HepG2 (cell line): Measurements from ENCODE around the gene TGM1. TPM values are rescaled to one million over a fixed set of nuclear protein-coding genes. Genes with fewer than 3 reads are reported as not detected.

ENCODE experiments used
- ATAC-seq: fragments of 200-7000 bp; cut with Tn5 transposase; 3 replicates; pipeline ENCODE4 v1.9.1; 2020; ENCODE audit warnings: mild to moderate bottlenecking, moderate library complexity
- BruUV-seq: library from RNA; stranded (reverse); fragments of 400-500 nt; replicated peaks from 2 replicates; lab custom pipeline; 2021; lab: Mats Ljungman, UMichigan
- CTCF ChIA-PET: fragments of 300-600 bp; formaldehyde crosslinking; extraction: SDS; loops from one replicate; lab custom pipeline; 2021; ENCODE audit warnings: low total read pairs, inconsistent platforms, low intra/inter-chr PET ratio; lab: Yijun Ruan, JAX
- POLR2A ChIA-PET: fragments of 350-600 bp; sonication (Branson Sonifier 250); formaldehyde crosslinking; loops from one replicate; lab custom pipeline; 2020; ENCODE audit warnings: antibody characterized with exemption, inconsistent platforms; lab: Yijun Ruan, JAX
- DNase-seq: peaks from one replicate; pipeline ENCODE4 v3.0.0-alpha.2; 2015; ENCODE audit warnings: low spot score
- FAIRE-seq: peaks from 3 replicates; lab custom pipeline; 2011; peaks lifted over from hg19 to GRCh38; lab: Jason Lieb, UNC
- H2AFZ ChIP-seq: one replicate; pipeline ENCODE4 v1.6.1; 2011; ENCODE audit warnings: low read length, inconsistent platforms
- H3K27ac ChIP-seq: fragments of 300-600 bp; 3 replicates; pipeline ENCODE4 v1.8.0; 2011; ENCODE audit warnings: mixed run types, mild to moderate bottlenecking, mixed read lengths, low read length, inconsistent platforms; ENCODE audit not compliant: insufficient read depth; ENCODE audit errors: extremely low read length
- H3K27me3 ChIP-seq, 2 experiments: fragments of 200-600 bp in 1 of 2; 2 replicates in 1 of 2; 3 replicates in 1 of 2; pipeline versions ENCODE4 v1.6.0 to v1.8.0; 2011; ENCODE audit warnings: low read length in 2 of 2, mild to moderate bottlenecking in 2 of 2, moderate library complexity in 2 of 2, inconsistent platforms in 1 of 2; ENCODE audit not compliant: insufficient read depth in 2 of 2, control insufficient read depth in 1 of 2
- H3K36me3 ChIP-seq, 2 experiments: fragments of 200-600 bp in 1 of 2; replicated peaks in 1 of 2; 2 replicates in 1 of 2; 3 replicates in 1 of 2; pipeline versions ENCODE4 v1.5.1 to v1.8.0; 2011; ENCODE audit warnings: low read length in 2 of 2, inconsistent platforms in 1 of 2; ENCODE audit not compliant: insufficient read depth in 2 of 2, control insufficient read depth in 1 of 2
- H3K4me1 ChIP-seq: 2 replicates; pipeline ENCODE4 v1.5.1; 2012; ENCODE audit warnings: low read length, inconsistent platforms; ENCODE audit not compliant: insufficient read depth
- H3K4me2 ChIP-seq: 2 replicates; pipeline ENCODE4 v1.6.0; 2011; ENCODE audit warnings: low read depth, low read length, inconsistent platforms
- H3K4me3 ChIP-seq, 3 experiments: fragments of 200-600 bp in 1 of 3; sonication (generic), shearing (Covaris generic) in 1 of 3; replicated peaks in 1 of 3; 2 replicates each; pipeline ENCODE4 v1.5.1; 2011 to 2016; ENCODE audit warnings: low read length in 3 of 3, inconsistent platforms in 2 of 3, low read depth in 2 of 3, mild to moderate bottlenecking in 2 of 3, control low read depth in 1 of 3, mixed read lengths in 1 of 3; ENCODE audit not compliant: insufficient read depth in 1 of 3
- H3K79me2 ChIP-seq: one replicate; pipeline ENCODE4 v1.6.1; 2011; ENCODE audit warnings: low read length, inconsistent platforms; ENCODE audit not compliant: insufficient read depth
- H3K9ac ChIP-seq: 2 replicates; pipeline ENCODE4 v1.6.0; 2011; ENCODE audit warnings: mild to moderate bottlenecking, low read depth, low read length, inconsistent platforms; ENCODE audit not compliant: insufficient read depth
- H3K9me3 ChIP-seq: 2 replicates; pipeline ENCODE4 v1.5.1; 2012; ENCODE audit warnings: mild to moderate bottlenecking, low read length
- H4K20me1 ChIP-seq: 2 replicates; pipeline ENCODE4 v1.6.0; 2011; ENCODE audit warnings: inconsistent platforms, mild to moderate bottlenecking, low read length, moderate library complexity; ENCODE audit not compliant: insufficient read depth
- CBX2 ChIP-seq, 2 experiments: fragments of 200-600 bp in 1 of 2; sonication (generic); formaldehyde crosslinking in 1 of 2; IDR thresholded peaks; 2 replicates each; pipeline versions ENCODE4 v1.7.0 to v1.8.1; 2018 to 2022; ENCODE audit warnings: low read depth in 2 of 2, low read length in 1 of 2, mild to moderate bottlenecking in 1 of 2, missing genetic modification reagents in 1 of 2
- HNRNPUL1 ChIP-seq: fragments of 200-400 bp; formaldehyde crosslinking; IDR thresholded peaks from 2 replicates; pipeline ENCODE4 v1.6.1; 2017; ENCODE audit warnings: low read depth, mild to moderate bottlenecking, low read length, moderate library complexity
- KAT8 ChIP-seq: IDR thresholded peaks from 2 replicates; pipeline ENCODE4 v1.6.1; 2016; ENCODE audit warnings: missing genetic modification reagents, missing compliant biosample characterization
- POGZ ChIP-seq: sonication (generic); formaldehyde crosslinking; IDR thresholded peaks from 2 replicates; pipeline ENCODE4 v1.4.0; 2020; ENCODE audit warnings: mild to moderate bottlenecking, missing genetic modification reagents
- SNAPC4 ChIP-seq: sonication (generic); formaldehyde crosslinking; IDR thresholded peaks from 2 replicates; pipeline ENCODE4 v1.4.0; 2020; ENCODE audit warnings: mild to moderate bottlenecking, missing genetic modification reagents
- THAP8 ChIP-seq: sonication (generic); formaldehyde crosslinking; IDR thresholded peaks from 2 replicates; pipeline ENCODE4 v1.5.1; 2020; ENCODE audit warnings: missing genetic modification reagents, mild to moderate bottlenecking, borderline replicate concordance
- ZBTB44 ChIP-seq: sonication (generic); formaldehyde crosslinking; IDR thresholded peaks from 2 replicates; pipeline ENCODE4 v1.4.0; 2020; ENCODE audit warnings: missing genetic modification reagents
- ZHX1 ChIP-seq: sonication (generic); formaldehyde crosslinking; IDR thresholded peaks from 2 replicates; pipeline ENCODE4 v1.8.1; 2022; ENCODE audit warnings: low read depth, mild to moderate bottlenecking, missing genetic modification reagents
- ZNF709 ChIP-seq: sonication (generic); formaldehyde crosslinking; IDR thresholded peaks from 2 replicates; pipeline ENCODE4 v1.5.0; 2020; ENCODE audit warnings: mild to moderate bottlenecking, missing genetic modification reagents
- WGBS: methylation state at CpG from one replicate; pipeline ENCODE4 v1.1.6; 2017; ENCODE audit warnings: low lambda C conversion rate; 5-methylcytosine and 5-hydroxymethylcytosine counted together
- in situ Hi-C: cut with HindIII; loops from 2 replicates; pipeline ENCODE4 v1.10.0; 2017; ENCODE audit warnings: low pct_unique_long_range_greater_than_20kb; ENCODE audit not compliant: extremely low pct_ligation_motif_present
- intact Hi-C: fragments of 100-400 bp; cut with micrococcal nuclease; formaldehyde crosslinking; loops from one replicate; pipeline ENCODE4 v1.10.0; 2022; ENCODE audit not compliant: unreplicated experiment
- polyA plus RNA-seq, 8 experiments: library from polyadenylated mRNA; depleted of rRNA in 3 of 8; stranded (reverse) in 7 of 8; unstranded in 1 of 8; fragments of >200 nt; fragmentation: Illumina TruSeq in 4 of 8; extraction: Trizol in 4 of 8; gene quantifications; 2 replicates each; pipeline versions ENCODE4 v1.2.1 to v1.2.3, GENCODE V29; 2011 to 2016; ENCODE audit warnings: low read depth in 4 of 8, missing spikeins in 1 of 8, mixed read lengths in 1 of 8; ENCODE audit not compliant: insufficient read depth in 1 of 8
- total RNA-seq, 5 experiments: library from RNA; depleted of rRNA; stranded (reverse); fragments of >200 nt; fragmentation: Illumina TruSeq; extraction: Trizol; gene quantifications; 2 replicates each; pipeline ENCODE4 v1.2.3, GENCODE V29; 2016; ENCODE audit warnings: low read depth in 1 of 5

TGM1 gene
- total and polyA plus RNA-seq, 2 of the 13 experiments (the other 11 are each of a cell fraction or from before 2014, with no cell fraction given) = 3.2 to 10.6 TPM

- peaks cover 2% of the 10 kb centered on the region for H3K79me2 ChIP-seq
- in situ Hi-C loops = no loop called here
- H3K27ac ChIP-seq = no peak overlapping the region
- no peak overlapping the region for H2AFZ ChIP-seq
- WGBS = 95% methylated on average over 1 of the region's 1 CpG
- no peak overlapping the region for H3K9ac ChIP-seq
- FAIRE-seq = no peak
- BruUV-seq = no TSS peak
- no peak overlapping the region for H3K4me3 ChIP-seq
- intact Hi-C loops = no loop called here
- H3K9me3 ChIP-seq = no peaks in the 10 kb centered on the region
- ChIA-PET POLR2A (interaction anchor here (1.5 to 24.7 kb wide), 3 partner anchors 13 to 71 kb away, joined by 3 to 850 read pairs (median 213); partner anchors contain the start of genes DHRS1, GMPR2, NEDD8 and NOP9), CTCF (no interaction called here)
- 0 out of 5 replicates have a peak, but pooled peaks cover under 1 to 1% of the 10 kb centered on the region in 2 experiments for H3K36me3 ChIP-seq
- ATAC-seq = no peak
- peaks cover 61% of the 10 kb centered on the region for H3K4me1 ChIP-seq
- H4K20me1 ChIP-seq = no peaks in the 10 kb centered on the region
- peaks cover 0 to 4% of the 10 kb centered on the region in 2 experiments; a peak in 2 of 5 replicates for H3K27me3 ChIP-seq
- H3K4me2 ChIP-seq = no peak overlapping the region
- no peak for DNase-seq
- TF ChIP-seq HNRNPUL1 = no peak
- TF ChIP-seq SNAPC4 = no peak
- no peak for TF ChIP-seq ZBTB44
- TF ChIP-seq ZHX1 = no peak
- TF ChIP-seq KAT8 (CRISPR knock-in tag) = no peak
- no peak for TF ChIP-seq THAP8 (CRISPR knock-in tag)
- no peak for TF ChIP-seq ZNF709 (CRISPR knock-in tag)
- TF ChIP-seq POGZ (CRISPR knock-in tag) = no peak
- no peak for TF ChIP-seq CBX2 (IDR thresholded peaks at IDR 0.05; ENCODE audit: low read depth, low read length)
- no peak for TF ChIP-seq CBX2 (CRISPR knock-in tag; IDR thresholded peaks at IDR 0.05; ENCODE audit: low read depth)
Observed at GRCh38 chr14:24311837-24312615, 49.0 kb upstream of the TGM1 start.
